Psoas muscle (tissue), 8 donors: ENCODE results near the gene FBXW12. TPM values are rescaled to one million over a fixed set of nuclear protein-coding genes. Genes with fewer than 3 reads are reported as not detected.

Experiments used
- ATAC-seq, 4 donors: fragments of 200-7000 bp; cut with Tn5 transposase; one replicate each; pipeline ENCODE4 v1.9.1; 2020; ENCODE audit warnings: moderate library complexity in 3 of 4, mild to moderate bottlenecking in 2 of 4
- DNase-seq, 2 donors: peaks; one replicate each; pipeline ENCODE4 v3.0.0-alpha.2; 2020
- H3K27ac ChIP-seq: fragments of 200-600 bp; one replicate; pipeline ENCODE4 v1.8.0; 2022
- H3K27me3 ChIP-seq, 3 donors: fragments of 200-600 bp in 1 of 3; one replicate each; pipeline versions ENCODE4 v1.6.1 to v1.8.0; 2013 to 2022; ENCODE audit warnings: low read length in 2 of 3, mild to moderate bottlenecking in 2 of 3, moderate library complexity in 1 of 3; ENCODE audit not compliant: insufficient read depth in 3 of 3
- H3K36me3 ChIP-seq, 2 donors: fragments of 200-600 bp in 1 of 2; one replicate each; pipeline versions ENCODE4 v1.6.1 to v1.8.0; 2013 to 2022; ENCODE audit warnings: low read depth in 1 of 2, mild to moderate bottlenecking in 1 of 2, moderate library complexity in 1 of 2; ENCODE audit not compliant: insufficient read depth in 1 of 2
- H3K4me1 ChIP-seq: fragments of 200-600 bp; one replicate; pipeline ENCODE4 v1.8.0; 2022
- H3K4me3 ChIP-seq: fragments of 200-600 bp; one replicate; pipeline ENCODE4 v1.8.0; 2022; ENCODE audit warnings: mild to moderate bottlenecking
- H3K9me3 ChIP-seq: fragments of 200-600 bp; one replicate; pipeline ENCODE4 v1.8.0; 2022
- CTCF ChIP-seq: fragments of 200-600 bp; IDR thresholded peaks from one replicate; pipeline ENCODE4 v1.8.0; 2022; ENCODE audit warnings: antibody characterized with exemption
- WGBS, 3 donors: extraction: QIAGEN DNeasy Blood & Tissue Kit; methylation state at CpG; one replicate each; pipeline versions ENCODE4 v1.1.6 to v1.1.7; 2013; 5-methylcytosine and 5-hydroxymethylcytosine counted together
- intact Hi-C, 2 donors: fragments of 100-400 bp; cut with DNase I; formaldehyde crosslinking; loops; one replicate each; pipeline versions ENCODE4 v1.11.0 to v1.14.2; 2022
- polyA plus RNA-seq, 3 donors: library from polyadenylated mRNA; stranded (reverse); fragments of 200-250 nt; gene quantifications; one replicate each; pipeline ENCODE4 v1.2.3, GENCODE V29; 2013
- total RNA-seq, 4 donors: library from RNA; stranded (reverse); fragmentation: NEBNext Ultra II Directional in 2 of 4; extraction: Animal tissue kit (Norgen Biotek cat#: 25700) in 2 of 4; gene quantifications; one replicate each; pipeline versions ENCODE4 v1.2.1 to v1.2.4, GENCODE V29; 2021 to 2023
- donor health status: healthy with polysubstance abuse.
- donor health status: DM: no; HTN: no; CAD: no; lungs with moderate emphysema.
- donor health status: Bipolar disorder and iron deficiency.
- donor health status: healthy.
- donor health status: DM: yes; HTN: yes; CAD: no.
- donor health status: DM: no; HTN: no; CAD: no.
- donor health status: DM: no; HTN: no; CAD: no.
- donor health status: DM: yes; HTN: yes; CAD: no.

FBXW12 gene
- total and polyA plus RNA-seq, 7 donors: 0.01 TPM; not detected in 6

DNA sequence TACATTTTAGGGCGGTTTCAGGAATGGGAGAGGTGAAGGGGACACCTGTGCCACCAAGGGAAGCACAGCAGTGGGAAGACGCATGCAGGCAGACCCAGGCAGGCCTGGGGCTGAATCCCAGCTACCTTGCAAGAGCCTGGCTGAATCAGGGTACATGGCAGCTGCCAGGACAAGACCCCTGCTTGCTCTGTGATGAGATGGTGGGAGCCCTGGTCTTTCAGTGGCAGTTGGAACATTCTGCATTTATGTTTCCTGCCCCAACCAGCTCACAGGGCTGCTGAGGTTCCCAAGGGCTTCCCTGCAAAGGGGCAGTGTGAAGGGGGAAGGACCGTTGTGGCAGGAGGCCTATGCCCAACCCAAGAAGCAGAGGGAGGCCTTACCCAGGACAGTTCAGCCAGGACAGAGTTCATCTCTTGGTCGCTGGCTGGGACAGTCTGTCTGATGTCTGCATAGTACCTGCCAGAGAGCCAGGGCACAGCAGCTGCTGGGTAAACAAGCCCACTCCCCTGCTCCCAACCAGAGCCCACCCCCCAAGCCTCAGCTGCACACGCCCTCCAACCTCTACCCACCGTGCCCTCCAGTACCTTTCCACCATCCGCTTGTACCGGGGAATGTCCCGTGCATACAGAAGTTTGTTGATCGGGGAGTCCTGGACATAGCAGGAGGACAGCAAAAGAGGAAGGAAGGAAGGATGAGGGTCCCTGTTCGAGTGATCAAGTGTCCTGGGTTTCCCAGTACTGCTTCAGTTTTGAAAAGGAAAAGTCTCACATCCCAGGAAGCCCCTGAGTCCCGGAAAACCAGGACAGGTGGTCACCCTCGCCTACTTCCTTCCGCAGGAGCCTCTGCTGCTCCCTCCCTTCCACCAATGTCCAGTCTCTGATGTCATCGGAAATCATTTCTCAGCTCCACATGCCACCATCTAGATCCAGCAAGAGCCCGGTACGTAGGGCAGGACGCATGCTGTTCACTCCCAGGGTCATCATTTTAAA, 34.7 kb downstream of the FBXW12 start:
- no peak for TF ChIP-seq CTCF
- H3K4me3 ChIP-seq: no peak overlapping the region
- ATAC-seq (no peak), DNase-seq (no peak)
- H3K27me3 ChIP-seq: peaks cover 0 to 2% (median 0%) of the 10 kb centered on the region in 3 donors
- WGBS, 3 donors: 83 to 88% (median 85%) methylated on average over 18 of the region's 18 CpGs
- no peaks in the 10 kb centered on the region for H3K4me1 ChIP-seq
- H3K9me3 ChIP-seq: no peaks in the 10 kb centered on the region
- intact Hi-C loops: no loop called here
- H3K27ac ChIP-seq: no peak overlapping the region
- peaks cover 0 to 3% of the 10 kb centered on the region in 2 donors for H3K36me3 ChIP-seq

- no peak for TF ChIP-seq CTCF
- peaks cover 0 to 2% (median 0%) of the 10 kb centered on the region in 3 donors for H3K27me3 ChIP-seq
- H3K27ac ChIP-seq: no peak overlapping the region
- intact Hi-C loops: no loop called here
- H3K9me3 ChIP-seq: no peaks in the 10 kb centered on the region
- DNase-seq (no peak), ATAC-seq (no peak)
- 86 to 89% (median 87%) methylated on average over 8 of the region's 8 CpGs for WGBS, 3 donors
- H3K4me3 ChIP-seq: no peak overlapping the region
- H3K36me3 ChIP-seq: peaks cover 0 to 3% of the 10 kb centered on the region in 2 donors
- H3K4me1 ChIP-seq: no peaks in the 10 kb centered on the region
Measured at GRCh38 chr3:48407542-48408099, 35.6 kb downstream of the FBXW12 start.

DNA sequence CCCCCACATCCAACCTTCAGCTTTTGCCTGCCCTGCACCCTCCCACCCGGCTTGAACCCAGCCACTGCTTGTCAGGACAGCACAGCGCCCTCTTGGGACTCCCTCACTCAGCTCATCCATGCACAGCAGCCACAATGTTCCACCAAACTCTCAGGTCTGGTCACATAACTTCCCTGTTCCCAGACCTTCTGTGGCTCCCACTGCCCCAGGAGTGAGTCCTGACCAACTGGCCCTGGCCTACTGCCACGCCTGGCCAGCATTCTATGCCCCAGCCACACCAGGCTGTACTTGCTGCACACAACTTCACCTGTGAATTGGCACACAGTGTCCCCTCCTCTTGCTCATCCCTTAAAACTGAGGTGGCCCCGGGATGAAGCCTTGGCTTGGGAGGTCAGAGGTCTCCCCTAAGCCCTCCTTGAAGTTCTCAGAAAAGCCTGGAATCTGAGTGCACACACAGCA, 36.8 kb downstream of the FBXW12 start:
- no peak for TF ChIP-seq CTCF
- no peaks in the 10 kb centered on the region for H3K4me1 ChIP-seq
- WGBS, 3 donors: 80 to 88% (median 84%) methylated on average over 4 of the region's 4 CpGs
- DNase-seq: peak in 1 of 2 donors; percentile 42
- H3K9me3 ChIP-seq: no peaks in the 10 kb centered on the region
- intact Hi-C loops: no loop called here
- H3K4me3 ChIP-seq: no peak overlapping the region
- no peak for ATAC-seq
- H3K27me3 ChIP-seq: peaks cover 0 to 2% (median 0%) of the 10 kb centered on the region in 3 donors
- no peak overlapping the region for H3K27ac ChIP-seq
- H3K36me3 ChIP-seq: peaks cover 0 to 3% of the 10 kb centered on the region in 2 donors

DNA sequence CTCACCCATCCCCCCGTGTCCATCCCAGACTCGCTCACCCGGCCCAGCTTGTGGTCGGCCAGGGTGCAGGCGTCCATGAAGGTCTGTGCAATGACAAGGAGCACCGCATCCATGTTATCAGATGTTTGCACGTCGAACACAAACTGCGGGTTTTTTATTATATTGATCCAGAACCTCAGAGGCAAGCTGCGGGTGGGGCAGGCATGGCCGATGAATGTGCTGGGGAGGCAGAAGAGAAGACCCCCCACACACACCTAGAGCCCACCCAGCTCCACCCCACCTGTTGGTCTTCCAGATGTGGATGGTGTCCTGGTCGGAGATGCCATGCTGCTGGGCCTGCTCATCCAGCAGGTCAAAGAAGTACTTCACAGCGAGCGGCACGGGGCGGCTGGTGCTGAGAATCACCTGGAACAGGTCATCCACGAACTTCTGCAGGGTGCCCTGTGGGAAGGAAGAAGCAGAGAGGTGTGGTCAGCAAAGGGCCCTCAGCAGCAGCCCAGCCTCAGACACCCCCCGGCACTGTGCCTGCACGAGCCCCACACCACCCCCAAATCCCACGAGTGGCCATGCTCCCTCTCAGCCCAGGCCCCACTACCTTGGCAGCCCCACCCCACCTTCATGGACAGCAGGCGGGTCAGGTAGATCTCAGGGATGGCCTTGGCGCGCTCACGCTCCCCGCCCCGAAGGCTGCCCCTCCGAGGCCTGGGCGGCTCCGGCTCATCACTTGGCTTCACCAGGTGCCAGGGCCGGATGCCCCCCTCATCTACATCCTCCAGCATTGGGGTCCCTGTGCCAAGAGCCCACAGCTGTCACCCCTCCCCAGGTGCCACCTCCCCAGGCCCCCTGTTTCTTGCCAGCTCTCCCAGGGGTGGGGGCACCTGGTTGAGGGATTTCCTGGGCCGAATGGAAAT, 37.5 kb downstream of the FBXW12 start:
- 90 to 91% (median 91%) methylated on average over 30 to 31 of the region's 31 CpGs for WGBS, 3 donors
- Histone ChIP-seq H3K4me3 (no peak overlapping the region), H3K27ac (no peak overlapping the region), H3K27me3 (peaks cover 0 to 2% (median 0%) of the 10 kb centered on the region in 3 donors), H3K9me3 (no peaks in the 10 kb centered on the region), H3K36me3 (peaks cover 0 to 3% of the 10 kb centered on the region in 2 donors), H3K4me1 (no peaks in the 10 kb centered on the region)
- TF ChIP-seq CTCF: no peak
- no peak for ATAC-seq
- intact Hi-C loops: no loop called here
- peak; percentile 9 to 36 for DNase-seq
